Smooth muscle cell (in vitro differentiated cells): ENCODE results near the gene CHKA. TPM values are rescaled to one million over a fixed set of nuclear protein-coding genes. Genes with fewer than 3 reads are reported as not detected.

Experiments used
- DNase-seq: peaks from one replicate; lab custom pipeline; 2025; ENCODE audit not compliant: unreplicated experiment; lab: John Stamatoyannopoulos, UW
- H2AFZ ChIP-seq: fragments of 200-600 bp; sonication (generic); 2 replicates; pipeline ENCODE4 v1.6.0; 2016; ENCODE audit warnings: antibody characterized with exemption, low read depth, mild to moderate bottlenecking
- H3F3A ChIP-seq: fragments of 200-600 bp; sonication (generic); 2 replicates; pipeline ENCODE4 v1.6.0; 2017; ENCODE audit warnings: antibody characterized with exemption, low read depth
- H3K27ac ChIP-seq: fragments of 200-600 bp; sonication (generic); 2 replicates; pipeline ENCODE4 v1.5.1; 2016; ENCODE audit warnings: low read depth, mild to moderate bottlenecking
- H3K27me3 ChIP-seq: fragments of 200-600 bp; sonication (generic); 2 replicates; pipeline ENCODE4 v1.6.1; 2016; ENCODE audit warnings: low read depth, mild to moderate bottlenecking
- H3K36me3 ChIP-seq: fragments of 200-600 bp; sonication (generic); 2 replicates; pipeline ENCODE4 v1.5.1; 2016; ENCODE audit warnings: low read depth
- H3K4me1 ChIP-seq: fragments of 200-600 bp; sonication (generic); 2 replicates; pipeline ENCODE4 v1.5.1; 2016; ENCODE audit warnings: low read depth
- H3K4me2 ChIP-seq: fragments of 200-600 bp; sonication (generic); 2 replicates; pipeline ENCODE4 v1.6.0; 2016; ENCODE audit warnings: mild to moderate bottlenecking
- H3K4me3 ChIP-seq: fragments of 200-600 bp; sonication (generic); 2 replicates; pipeline ENCODE4 v1.5.1; 2016; ENCODE audit warnings: mild to moderate bottlenecking
- H3K79me2 ChIP-seq: fragments of 200-600 bp; sonication (generic); 2 replicates; pipeline ENCODE4 v1.6.0; 2016; ENCODE audit warnings: low read depth, mild to moderate bottlenecking
- H3K9ac ChIP-seq: fragments of 200-600 bp; sonication (generic); 2 replicates; pipeline ENCODE4 v1.6.0; 2016; ENCODE audit warnings: low read depth
- H3K9me3 ChIP-seq: fragments of 200-600 bp; sonication (generic); replicated peaks from 2 replicates; pipeline ENCODE4 v1.5.1; 2016; ENCODE audit warnings: low read depth
- H4K20me1 ChIP-seq: fragments of 200-600 bp; sonication (generic); 2 replicates; pipeline ENCODE4 v1.6.0; 2016; ENCODE audit warnings: low read depth
- CTCF ChIP-seq: fragments of 200-600 bp; sonication (generic); IDR thresholded peaks from 2 replicates; pipeline ENCODE4 v1.5.1; 2017; ENCODE audit warnings: borderline replicate concordance, mild to moderate bottlenecking, antibody characterized with exemption; ENCODE audit not compliant: insufficient read depth, poor library complexity, severe bottlenecking
- WGBS: methylation state at CpG from one replicate; pipeline ENCODE4 v1.1.7; 2016; ENCODE audit warnings: low lambda C conversion rate; 5-methylcytosine and 5-hydroxymethylcytosine counted together
- polyA plus RNA-seq: library from polyadenylated mRNA; unstranded; fragments of >200 nt; fragmentation: Nextera tagmentation; extraction: Ambion mirVana; gene quantifications from 2 replicates; pipeline ENCODE4 v1.2.1, GENCODE V29; 2016
- total RNA-seq: library from RNA; depleted of rRNA; stranded (reverse); fragments of >200 nt; gene quantifications from 2 replicates; pipeline ENCODE4 v1.2.3, GENCODE V29; 2014

Gene CHKA
- total and polyA plus RNA-seq, 2 experiments from 2014 or later: 19.9 to 31.1 TPM

GRCh38 chr11:68015467-68015866 is 105.7 kb downstream of the CHKA start:
- Histone ChIP-seq H3K9ac (no peak overlapping the region), H2AFZ (no peak overlapping the region), H3K27me3 (no peaks in the 10 kb centered on the region), H3K4me2 (no peak overlapping the region), H4K20me1 (no peaks in the 10 kb centered on the region), H3K4me1 (peaks cover 9% of the 10 kb centered on the region), H3K27ac (no peak overlapping the region), H3K9me3 (no peaks in the 10 kb centered on the region), H3F3A (no peaks in the 10 kb centered on the region), H3K79me2 (no peaks in the 10 kb centered on the region), H3K4me3 (no peak overlapping the region), H3K36me3 (no peaks in the 10 kb centered on the region)
- no peak for DNase-seq
- 98% methylated on average over 8 of the region's 8 CpGs for WGBS
- no peak for TF ChIP-seq CTCF

GRCh38 chr11:68014947-68015447 is 106.2 kb downstream of the CHKA start:
- Histone ChIP-seq H3K4me3 (no peak overlapping the region), H3K36me3 (no peaks in the 10 kb centered on the region), H4K20me1 (no peaks in the 10 kb centered on the region), H2AFZ (no peak overlapping the region), H3K79me2 (no peaks in the 10 kb centered on the region), H3F3A (no peaks in the 10 kb centered on the region), H3K9ac (no peak overlapping the region), H3K9me3 (no peaks in the 10 kb centered on the region), H3K27me3 (no peaks in the 10 kb centered on the region), H3K4me1 (peaks cover 14% of the 10 kb centered on the region), H3K27ac (no peak overlapping the region), H3K4me2 (no peak overlapping the region)
- no peak for DNase-seq
- WGBS: 96% methylated on average over 19 of the region's 19 CpGs
- TF ChIP-seq CTCF: no peak

- Histone ChIP-seq H3K4me3 (no peak overlapping the region), H2AFZ (no peak overlapping the region), H3F3A (no peaks in the 10 kb centered on the region), H3K79me2 (no peaks in the 10 kb centered on the region), H3K4me1 (peaks cover 19% of the 10 kb centered on the region), H3K9ac (peak overlapping the region; percentile 50), H3K9me3 (no peaks in the 10 kb centered on the region), H3K36me3 (no peaks in the 10 kb centered on the region), H4K20me1 (no peaks in the 10 kb centered on the region), H3K27ac (peak overlapping the region; percentile 46), H3K4me2 (peak overlapping the region; percentile 61), H3K27me3 (no peaks in the 10 kb centered on the region)
- TF ChIP-seq CTCF: no peak
- DNase-seq: no peak
- 67% methylated on average over 13 of the region's 16 CpGs for WGBS
Observed at GRCh38 chr11:68014157-68014946, 106.8 kb downstream of the CHKA start.
